GM18870 (cell line): ENCODE data around the gene CMTM8.

Experiments
- ATAC-seq: cut with Tn5 transposase; IDR thresholded peaks from one replicate; pipeline ENCODE4 v1.9.1; 2021; ENCODE audit warnings: moderate library complexity; ENCODE audit not compliant: unreplicated experiment

CMTM8 gene

GRCh38 chr3:32405711-32406323, 167.3 kb downstream of the CMTM8 start:
- ATAC-seq, result no peak

GRCh38 chr3:32406486-32407408, 168.3 kb downstream of the CMTM8 start:
- ATAC-seq, result no peak

GRCh38 chr3:32410367-32411246, 172.1 kb downstream of the CMTM8 start:
- no peak for ATAC-seq

- no peak for ATAC-seq
Measured at GRCh38 chr3:32411442-32411841, 173.0 kb downstream of the CMTM8 start.

GRCh38 chr3:32412887-32413286, 174.4 kb downstream of the CMTM8 start:
- ATAC-seq, result no peak

- no peak for ATAC-seq
Measured at GRCh38 chr3:32413845-32414521, 175.5 kb downstream of the CMTM8 start.

- no peak for ATAC-seq
Measured at GRCh38 chr3:32414522-32415202, 176.2 kb downstream of the CMTM8 start.

GRCh38 chr3:32419742-32420125, 181.3 kb downstream of the CMTM8 start:
- no peak for ATAC-seq
